ENCODE data around the gene SLC29A2. TPM values are rescaled to one million over a fixed set of nuclear protein-coding genes. Genes with fewer than 3 reads are reported as not detected.

The SLC29A2 gene
- total and polyA plus RNA-seq, 2 of the 8 experiments (the other 6 are each of a cell fraction or from before 2014, with no cell fraction given), result 29.3 to 31.6 TPM

DNA sequence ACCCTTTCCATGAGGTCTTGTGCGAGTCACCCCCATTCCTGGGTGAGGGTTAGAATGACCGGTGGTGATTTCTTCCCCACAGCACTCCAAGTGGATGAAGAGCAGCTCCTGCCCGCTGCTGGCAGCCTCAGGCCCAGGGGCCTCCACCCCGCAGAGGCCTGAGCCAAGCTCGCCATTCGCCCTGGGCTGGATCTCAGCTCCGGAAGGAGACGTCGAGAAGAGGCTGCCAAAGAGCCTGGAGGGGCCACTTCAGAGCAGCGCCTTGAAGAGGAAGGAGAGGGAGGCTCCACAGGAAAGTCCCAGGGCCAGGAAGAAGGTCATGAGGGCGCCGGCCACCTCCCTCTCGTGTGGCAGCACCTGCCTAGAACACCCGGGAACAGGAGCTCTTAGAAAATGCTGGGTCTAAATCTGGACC is 8.4 kb downstream of the SLC29A2 start:
- Histone ChIP-seq H4K5ac (ENCODE audit: insufficient read length, low read depth, low read length) (no peak overlapping the region), H2AFZ (ENCODE audit: low read length) (no peak overlapping the region), H3K23me2 (ENCODE audit: low read depth, low read length) (no peaks in the 10 kb centered on the region), H3K27ac (ENCODE audit: low read depth, low read length) (no peak overlapping the region), H3K14ac (ENCODE audit: insufficient read length) (no peak overlapping the region), H3K23ac (ENCODE audit: insufficient read length) (no peak overlapping the region), H4K20me1 (replicated peaks in 1 of 2; ENCODE audit: control insufficient read depth in 1 of 2, insufficient read depth in 2 of 2, low read length in 2 of 2) (peaks cover 4 to 25% of the 10 kb centered on the region in 2 experiments), H2BK5ac (ENCODE audit: low read depth, low read length) (no peak overlapping the region), H3K79me1 (ENCODE audit: low read depth, low read length) (no peaks in the 10 kb centered on the region), H3K4me2 (ENCODE audit: insufficient read depth in 1 of 2, low read depth in 2 of 2, low read length in 2 of 2) (no peak overlapping the region), H4K91ac (replicated peaks; ENCODE audit: insufficient read length, low read length) (no peak overlapping the region), H2BK20ac (ENCODE audit: low read length) (no peak overlapping the region), H2AK5ac (ENCODE audit: low read depth, low read length) (no peak overlapping the region), H3K27me3 (replicated peaks in 1 of 4; ENCODE audit: control insufficient read depth in 3 of 4, extremely low read depth in 1 of 4, insufficient read depth in 3 of 4, low read length in 3 of 4) (no peaks in the 10 kb centered on the region), H3K4me1 (replicated peaks in 1 of 4; ENCODE audit: control insufficient read depth in 3 of 4, insufficient read depth in 4 of 4, low read length in 3 of 4) (peaks cover 0 to 3% (median 0%) of the 10 kb centered on the region in 4 experiments; a peak in 1 of 7 replicates), H3K9me3 (ENCODE audit: insufficient read depth in 2 of 2, low read depth in 1 of 2, low read length in 1 of 2) (no peaks in the 10 kb centered on the region), H3K4ac (replicated peaks; ENCODE audit: insufficient read length, low read depth, low read length) (no peak overlapping the region), H3K4me3 (ENCODE audit: extremely low read depth in 1 of 4, insufficient read depth in 2 of 4, low read depth in 3 of 4, low read length in 4 of 4) (no peak overlapping the region), H2BK15ac (ENCODE audit: low read length) (no peak overlapping the region), H3K56ac (replicated peaks; ENCODE audit: insufficient read length, low read depth, low read length) (no peak overlapping the region), H3K36me3 (ENCODE audit: control insufficient read depth in 2 of 4, insufficient read depth in 4 of 4, low read length in 3 of 4) (peaks cover 24 to 49% (median 47%) of the 10 kb centered on the region in 4 experiments), H2BK12ac (ENCODE audit: low read depth, low read length) (no peak overlapping the region), H3K9ac (replicated peaks in 1 of 4; ENCODE audit: extremely low read depth in 1 of 4, low read depth in 3 of 4, low read length in 3 of 4) (no peak overlapping the region), H4K8ac (ENCODE audit: extremely low read depth, insufficient read depth, low read length) (no peak overlapping the region), H2BK120ac (replicated peaks; ENCODE audit: low read depth, low read length) (no peak overlapping the region), H3K18ac (ENCODE audit: extremely low read depth, low read length) (no peak overlapping the region), H3K79me2 (ENCODE audit: control insufficient read depth in 1 of 2, insufficient read depth in 2 of 2, low read length in 2 of 2) (no peaks in the 10 kb centered on the region; a peak in 1 of 4 replicates)
- ChIA-PET CTCF (ENCODE audit: partially characterized antibody) (interaction anchor here (0.6 to 4.4 kb wide), 29 partner anchors 8 to 1025 kb away, joined by 3 to 39 read pairs (median 4); partner anchors contain the start of genes NPAS4 and RIN1), POLR2A (ENCODE audit: partially characterized antibody) (interaction anchor here (0.7 to 28.7 kb wide), 10 partner anchors 5 to 361 kb away, joined by 3 to 487 read pairs (median 4); partner anchors contain the start of genes B4GAT1, BRMS1, CD248 and SLC29A2)
- DNase-seq (ENCODE audit: low read depth in 1 of 2, low spot score in 2 of 2) (no peak), FAIRE-seq (no peak)
- 94% methylated on average over 14 of the region's 14 CpGs; no CpG with 5 or more reads in 1 of the 2 experiments for WGBS, 2 experiments (ENCODE audit: extremely low coverage in 1 of 2, insufficient coverage in 1 of 2, insufficient read length in 1 of 2, insufficient replicate concordance in 2 of 2, low coverage in 1 of 2, low lambda C conversion rate in 2 of 2, missing lambda C conversion rate in 1 of 2)
- no peak for TF ChIP-seq CBX5 (IDR thresholded peaks at IDR 0.05; ENCODE audit: low read depth, low read length)
- TF ChIP-seq FOSL1 (IDR thresholded peaks at IDR 0.05; ENCODE audit: insufficient read depth, low read depth, low read length), result no peak
- TF ChIP-seq TEAD4 (IDR thresholded peaks at IDR 0.05; ENCODE audit: low read depth, low read length), result no peak
- no peak for TF ChIP-seq YY1 (IDR thresholded peaks at IDR 0.05; ENCODE audit: low read depth, low read length)
- TF ChIP-seq, protein P1, sequence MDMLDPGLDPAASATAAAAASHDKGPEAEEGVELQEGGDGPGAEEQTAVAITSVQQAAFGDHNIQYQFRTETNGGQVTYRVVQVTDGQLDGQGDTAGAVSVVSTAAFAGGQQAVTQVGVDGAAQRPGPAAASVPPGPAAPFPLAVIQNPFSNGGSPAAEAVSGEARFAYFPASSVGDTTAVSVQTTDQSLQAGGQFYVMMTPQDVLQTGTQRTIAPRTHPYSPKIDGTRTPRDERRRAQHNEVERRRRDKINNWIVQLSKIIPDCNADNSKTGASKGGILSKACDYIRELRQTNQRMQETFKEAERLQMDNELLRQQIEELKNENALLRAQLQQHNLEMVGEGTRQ (IDR thresholded peaks at IDR 0.05; ENCODE audit: low read length), result no peak
- no peak for TF ChIP-seq SAP30 (IDR thresholded peaks at IDR 0.05; ENCODE audit: insufficient read depth, insufficient replicate concordance, low read length)
- no peak for TF ChIP-seq EZH2 (IDR thresholded peaks at IDR 0.05; ENCODE audit: low read depth, low read length, severe bottlenecking)
- no peak for TF ChIP-seq GTF2F1 (IDR thresholded peaks at IDR 0.05; ENCODE audit: borderline replicate concordance, low read depth, low read length)
- TF ChIP-seq HDAC6 (IDR thresholded peaks at IDR 0.05; ENCODE audit: low read depth, low read length), result no peak
- no peak for TF ChIP-seq RBBP5 (IDR thresholded peaks at IDR 0.05; ENCODE audit: borderline replicate concordance, low read depth, low read length)
- TF ChIP-seq BACH1 (IDR thresholded peaks at IDR 0.05; ENCODE audit: low read length), result no peak
- TF ChIP-seq BCL11A (IDR thresholded peaks at IDR 0.05; ENCODE audit: low read depth in 2 of 2, low read length in 2 of 2), result no peak
- no peak for TF ChIP-seq CHD2 (IDR thresholded peaks at IDR 0.05; ENCODE audit: low read length)
